NCI-H2196 treated with DMSO at 0.1 percent for 48 hours (cell line): ENCODE results near the gene ACBD7.

Experiments used
- DNase-seq: peaks from one replicate; lab custom pipeline; 2025; ENCODE audit not compliant: unreplicated experiment; lab: John Stamatoyannopoulos, UW

ACBD7 gene

DNA sequence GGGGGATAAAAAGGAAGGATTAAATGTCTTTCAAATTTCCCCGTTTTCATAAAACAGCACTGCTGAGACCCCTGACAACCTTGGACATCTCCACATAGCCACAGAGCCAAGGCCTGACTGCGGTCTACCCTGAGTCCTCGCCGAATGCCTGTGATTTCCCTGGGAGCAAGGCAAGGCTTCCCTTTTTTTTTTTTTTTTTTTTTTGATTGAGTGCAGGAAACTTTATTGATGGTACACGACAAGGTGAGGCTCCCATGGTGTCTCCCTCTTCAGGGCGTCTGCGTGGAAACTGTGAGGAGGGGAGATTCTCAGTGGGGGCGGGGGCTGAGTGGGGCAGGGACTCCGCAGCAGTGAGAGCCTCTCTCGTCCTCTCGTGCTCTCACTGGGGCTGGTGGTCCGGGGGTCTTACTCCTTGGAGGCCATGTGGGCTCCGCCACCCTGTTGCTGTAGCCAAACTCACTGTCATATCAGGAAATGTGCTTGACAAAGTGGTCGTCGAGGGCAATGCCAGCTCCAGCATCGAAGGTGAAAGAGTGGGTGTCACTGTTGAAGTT, 4.4 kb upstream of the ACBD7 start:
- no peak for DNase-seq

DNA sequence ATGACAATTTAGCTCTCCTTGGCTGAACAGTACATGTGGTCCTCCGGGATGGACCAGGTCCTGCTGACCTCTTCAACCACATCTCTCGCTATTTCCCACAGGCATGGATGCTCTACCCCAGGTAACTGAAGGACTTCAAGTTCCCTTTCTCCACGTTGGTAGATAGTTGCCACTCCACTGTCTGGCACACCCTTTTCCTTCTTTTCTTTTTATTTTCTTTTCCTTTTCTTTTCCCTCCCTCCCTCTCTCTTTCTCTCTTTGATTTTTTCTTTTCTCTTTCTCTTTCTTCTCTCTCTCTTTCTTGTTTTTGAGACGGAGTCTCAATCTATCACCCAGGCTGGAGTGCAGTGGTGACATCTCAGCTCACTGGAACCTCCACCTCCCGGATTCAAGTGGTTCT, 2.8 kb upstream of the ACBD7 start:
- no peak for DNase-seq

DNA sequence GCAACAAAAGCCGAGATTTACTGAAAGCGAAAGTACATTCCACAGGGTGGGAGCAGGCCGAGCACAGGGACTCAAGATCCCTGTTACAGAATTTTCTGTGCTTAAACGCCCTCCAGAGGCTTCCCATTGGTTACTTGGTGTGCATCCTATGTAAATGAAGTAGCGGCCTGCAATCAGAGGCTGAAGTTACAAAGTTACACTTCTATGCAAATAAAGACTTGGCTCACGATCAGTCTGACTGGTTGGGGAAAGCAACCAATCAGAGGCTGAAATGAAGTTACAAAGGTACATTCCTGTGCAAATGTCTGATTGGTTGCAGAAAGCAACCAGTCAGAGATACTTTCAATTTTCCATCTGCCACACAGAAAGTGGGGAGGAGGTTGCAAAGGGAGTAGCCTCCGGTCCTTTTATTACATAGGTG, 4.1 kb downstream of the ACBD7 start:
- DNase-seq: peak; percentile 39

DNA sequence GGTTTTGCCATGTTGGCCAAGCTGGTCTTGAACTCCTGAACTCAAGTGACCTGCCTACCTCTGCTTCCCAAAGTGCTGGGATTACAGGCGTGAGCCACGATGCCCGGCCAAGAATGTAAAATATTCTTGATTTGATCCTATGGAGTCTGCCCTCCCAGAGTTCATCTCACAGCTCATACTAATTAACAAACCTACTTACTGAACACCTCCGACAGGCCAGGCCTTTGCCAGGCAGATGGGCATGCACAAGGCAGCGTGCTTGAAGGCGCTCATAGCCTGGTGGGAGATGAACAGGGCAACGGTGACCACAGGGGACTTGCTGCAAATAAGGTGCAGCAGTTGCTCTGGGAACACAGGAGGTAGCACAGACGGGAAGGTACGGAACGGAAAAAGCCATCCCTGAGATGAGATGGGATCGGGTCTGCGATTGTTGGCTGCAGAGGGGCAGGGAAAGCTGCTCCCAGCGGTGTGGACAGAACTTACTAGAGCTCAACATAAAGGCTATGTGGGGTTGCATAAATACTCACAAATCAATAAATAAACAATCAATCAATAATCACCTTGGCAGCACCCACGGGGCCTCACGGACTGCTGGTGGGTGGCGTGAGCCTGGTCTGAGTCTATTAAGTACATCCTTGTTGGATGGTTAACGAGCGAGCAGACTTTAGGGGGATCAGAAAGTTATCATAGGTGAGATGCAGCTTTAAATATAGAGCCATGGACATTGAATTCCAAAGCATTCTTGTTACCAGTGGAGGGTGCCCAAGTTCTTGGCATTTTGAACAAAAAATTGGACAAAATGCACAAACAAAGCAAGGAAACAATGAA, 4.7 kb downstream of the ACBD7 start:
- DNase-seq: no peak

DNA sequence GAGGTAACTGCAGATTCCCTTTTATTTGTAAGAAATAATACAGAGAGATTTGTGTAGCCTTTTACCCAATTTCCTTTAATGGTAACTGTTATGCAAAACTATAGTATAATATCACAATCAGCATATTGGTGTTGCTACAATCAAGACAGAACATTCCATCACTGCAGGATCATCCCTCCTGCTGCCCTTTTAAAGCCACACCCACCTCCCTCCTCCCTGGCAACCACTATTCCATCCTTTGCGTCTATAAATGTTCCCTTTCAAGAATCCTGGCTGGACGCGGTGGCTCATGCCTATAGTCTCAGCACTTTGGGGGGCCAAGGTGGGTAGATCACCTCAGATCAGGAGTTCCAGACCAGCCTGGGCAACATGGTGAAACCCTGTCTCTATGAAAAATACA, 13.2 kb downstream of the ACBD7 start:
- DNase-seq: no peak

DNA sequence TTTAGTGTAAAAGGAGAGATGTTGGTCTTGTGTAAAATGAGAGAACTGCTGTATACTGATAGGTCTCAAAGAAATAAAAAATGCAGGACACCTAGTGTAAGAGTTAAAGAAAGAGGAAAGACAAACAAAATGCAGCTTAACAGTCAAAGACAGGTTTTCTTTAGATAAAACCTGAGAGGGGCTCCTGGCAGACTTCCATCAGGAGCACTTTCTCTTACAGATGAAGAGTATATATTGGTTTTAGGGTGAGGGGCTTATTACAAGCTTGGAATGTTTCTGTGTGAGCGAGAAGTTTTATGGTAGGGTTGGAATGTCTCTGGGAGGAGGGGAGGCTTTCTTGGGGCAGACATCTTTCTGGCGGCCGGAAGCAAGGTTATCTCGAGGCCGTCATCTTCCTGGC, 16.2 kb downstream of the ACBD7 start:
- DNase-seq: no peak

DNA sequence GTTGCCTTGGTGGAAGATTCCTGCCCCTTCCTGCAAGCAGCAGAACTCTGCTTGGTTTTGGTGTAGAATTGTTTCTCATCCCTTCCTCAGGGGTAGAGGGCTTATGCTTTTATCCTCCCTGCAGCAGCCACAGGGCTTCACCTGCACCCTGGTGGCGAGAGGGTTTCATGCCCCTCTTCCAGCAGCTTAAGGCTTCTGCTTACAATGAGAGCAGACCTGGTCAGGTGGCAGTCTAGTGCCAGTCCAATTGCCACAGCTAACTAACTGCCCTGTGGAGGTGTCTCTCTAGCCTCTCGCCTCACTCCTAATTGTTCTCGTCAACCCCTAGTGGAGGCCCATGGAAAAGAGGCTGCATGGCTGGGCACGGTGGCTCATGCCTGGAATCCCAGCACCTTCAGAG, 19.3 kb downstream of the ACBD7 start:
- no peak for DNase-seq

DNA sequence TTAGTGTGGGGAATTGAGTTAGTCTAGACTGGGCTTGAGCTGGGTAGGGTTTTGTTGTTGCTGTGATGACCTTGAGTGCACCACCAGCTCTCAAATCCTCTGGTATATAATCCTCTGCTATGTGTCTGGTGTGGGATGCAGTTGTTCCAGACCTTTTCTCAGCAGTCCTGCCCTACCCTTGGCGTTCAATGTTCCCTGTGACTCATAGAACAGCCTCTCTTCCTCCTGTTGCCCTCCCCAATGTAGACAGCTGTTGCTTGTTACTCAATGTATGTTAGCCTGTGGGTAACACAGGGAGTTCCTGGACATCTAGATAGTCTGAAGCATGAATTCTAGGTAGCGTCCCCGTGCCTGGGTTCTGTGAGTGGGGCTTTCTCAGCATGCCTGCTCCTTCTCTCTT, 19.8 kb downstream of the ACBD7 start:
- DNase-seq: no peak

DNA sequence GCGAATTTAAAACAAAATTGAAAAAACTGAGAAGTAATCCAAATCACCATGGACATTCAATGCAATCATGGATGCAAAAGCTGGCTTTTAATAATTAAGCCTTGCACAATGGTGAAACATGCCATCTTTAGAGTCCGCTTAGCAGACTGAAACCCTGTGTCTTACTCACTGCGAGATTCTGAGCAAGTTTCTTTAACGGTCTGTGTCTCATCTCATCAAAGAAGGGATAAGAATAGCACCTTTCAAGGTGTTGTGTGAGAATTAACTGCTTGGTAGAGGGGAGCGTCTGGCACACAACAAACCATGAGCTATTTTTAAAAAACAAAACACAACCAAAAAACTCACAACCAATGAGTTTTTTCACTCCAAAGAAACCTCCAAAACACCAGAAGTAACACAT, 21.4 kb downstream of the ACBD7 start:
- DNase-seq: no peak

DNA sequence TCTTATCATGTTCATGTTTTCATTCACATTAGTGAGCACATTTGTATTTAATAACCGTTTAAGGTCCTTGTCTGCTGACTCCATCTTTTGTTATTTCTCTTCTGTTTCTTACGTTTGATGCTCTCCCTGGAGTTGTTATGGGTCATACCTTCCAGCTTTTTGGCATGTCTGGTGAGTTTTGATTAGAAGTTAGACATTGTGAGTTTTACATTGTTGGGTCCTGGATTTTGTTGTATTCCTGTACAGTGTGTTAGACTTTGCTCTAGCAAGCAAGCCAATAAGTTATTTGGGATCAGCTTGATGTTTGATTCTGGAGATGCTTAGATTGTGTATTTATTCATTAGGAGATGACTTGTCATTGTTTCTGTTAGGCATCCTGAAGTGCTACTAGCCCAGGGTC, 27.9 kb downstream of the ACBD7 start:
- DNase-seq: no peak

DNA sequence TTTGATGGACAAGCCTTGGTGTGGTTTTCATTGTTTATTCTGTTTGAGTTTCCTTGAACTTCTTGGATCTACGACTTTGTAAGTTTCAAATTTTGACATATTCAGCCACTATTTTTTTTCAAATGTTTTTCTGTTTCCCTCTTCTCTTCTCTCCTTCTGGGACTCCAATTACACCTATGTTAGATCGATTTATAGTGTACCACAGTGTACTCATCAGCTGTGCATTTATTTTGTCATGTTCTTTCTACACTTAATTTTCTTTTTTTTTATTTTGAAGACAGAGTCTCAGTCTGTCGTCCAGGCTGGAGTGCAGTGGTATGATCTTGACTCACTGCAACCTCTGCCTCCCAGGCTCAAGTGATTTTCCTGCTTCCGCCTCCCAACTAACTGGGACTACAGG, 28.7 kb downstream of the ACBD7 start:
- DNase-seq: no peak

DNA sequence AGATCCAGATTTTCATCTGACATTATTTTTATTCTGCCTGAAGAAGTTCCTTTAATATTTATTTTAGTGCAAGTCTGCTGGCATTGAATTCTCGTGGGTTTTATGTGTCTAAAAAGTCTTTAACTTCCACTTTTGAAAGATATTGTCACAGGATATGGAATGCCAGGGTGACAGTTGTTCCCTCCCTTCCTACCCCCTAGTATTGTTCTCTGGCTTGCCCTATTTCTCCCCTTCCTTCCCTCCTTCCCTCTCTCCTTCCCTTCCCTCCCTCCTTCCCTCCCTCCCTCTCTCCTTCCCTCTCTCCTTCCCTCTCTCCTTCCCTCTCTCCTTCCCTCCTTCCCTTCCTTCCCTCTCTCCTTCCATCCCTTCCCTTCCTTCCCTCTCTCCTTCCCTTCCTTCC, 29.9 kb downstream of the ACBD7 start:
- DNase-seq: no peak

DNA sequence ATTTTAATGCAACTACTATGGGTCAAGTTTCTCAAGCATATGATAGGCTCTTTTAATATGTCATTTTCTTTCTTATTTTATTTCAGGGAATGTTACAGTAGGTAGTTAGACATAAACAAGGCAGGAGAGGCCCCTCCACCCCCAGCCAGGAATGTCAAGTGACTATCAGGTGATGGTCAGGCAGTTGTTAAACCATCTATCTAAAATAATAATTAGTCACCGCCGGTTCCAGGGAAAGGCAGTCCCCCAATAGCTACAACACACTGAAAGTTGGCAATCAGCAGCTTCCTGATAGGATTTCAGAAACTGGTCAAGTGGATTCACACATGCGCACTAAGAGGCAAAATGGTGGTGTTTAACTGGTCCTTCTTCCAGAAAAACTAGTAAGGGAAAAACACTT, 35.5 kb downstream of the ACBD7 start:
- DNase-seq: no peak

DNA sequence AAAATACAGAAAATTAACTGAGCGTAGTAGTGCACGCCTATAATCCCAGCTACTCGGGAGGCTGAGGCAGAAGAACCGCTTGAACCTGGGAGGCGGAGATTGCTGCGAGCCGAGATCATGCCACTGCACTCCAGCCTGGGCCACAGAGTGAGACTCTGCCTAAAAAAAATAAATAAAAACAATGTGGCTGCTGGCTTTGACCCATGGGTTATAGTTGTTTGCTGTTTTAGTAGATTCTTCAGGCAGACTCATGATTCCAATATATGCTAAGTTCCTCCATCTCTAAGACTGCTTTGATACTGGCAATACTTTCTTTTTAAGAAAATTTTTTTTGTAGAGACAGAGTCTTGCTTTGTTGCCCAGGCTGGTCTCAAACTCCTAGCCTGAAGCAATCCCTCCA, 36.5 kb downstream of the ACBD7 start:
- DNase-seq: no peak

DNA sequence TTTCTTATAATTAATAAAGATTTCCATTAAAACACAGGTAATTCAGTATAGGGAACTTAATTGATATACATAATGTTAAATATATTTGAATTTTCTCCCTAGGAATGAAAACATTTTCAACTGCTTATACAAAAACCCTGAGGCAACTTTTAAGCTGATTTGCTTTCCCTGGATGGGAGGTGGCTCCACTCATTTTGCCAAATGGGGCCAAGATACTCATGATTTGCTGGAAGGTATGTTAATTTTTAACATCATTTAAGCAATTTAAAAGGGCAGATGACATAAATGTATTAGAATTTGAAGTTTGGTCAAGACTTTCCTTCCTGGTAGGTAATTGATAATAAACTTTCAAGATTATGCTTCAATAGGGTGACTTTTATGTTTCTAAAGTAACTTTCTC, 39.0 kb downstream of the ACBD7 start:
- DNase-seq: no peak

DNA sequence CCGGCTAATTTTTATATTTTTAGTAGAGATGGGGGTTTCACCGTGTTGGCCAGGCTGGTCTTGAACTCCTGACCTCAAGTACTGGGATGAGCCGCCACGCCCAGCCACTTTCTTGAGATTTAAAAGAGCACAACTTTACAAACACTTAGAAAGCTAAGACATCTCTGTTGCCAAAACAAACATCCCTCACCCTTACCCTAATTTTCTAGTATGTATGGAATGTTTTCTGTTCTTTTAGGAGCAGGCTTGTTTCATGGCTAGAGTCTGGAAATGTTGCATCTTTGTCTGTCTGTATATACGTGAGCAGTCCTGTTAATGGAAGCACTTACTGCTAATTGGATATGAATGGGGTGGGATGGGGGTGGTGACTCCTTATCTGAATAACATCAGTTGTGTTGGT, 42.0 kb downstream of the ACBD7 start:
- no peak for DNase-seq

DNA sequence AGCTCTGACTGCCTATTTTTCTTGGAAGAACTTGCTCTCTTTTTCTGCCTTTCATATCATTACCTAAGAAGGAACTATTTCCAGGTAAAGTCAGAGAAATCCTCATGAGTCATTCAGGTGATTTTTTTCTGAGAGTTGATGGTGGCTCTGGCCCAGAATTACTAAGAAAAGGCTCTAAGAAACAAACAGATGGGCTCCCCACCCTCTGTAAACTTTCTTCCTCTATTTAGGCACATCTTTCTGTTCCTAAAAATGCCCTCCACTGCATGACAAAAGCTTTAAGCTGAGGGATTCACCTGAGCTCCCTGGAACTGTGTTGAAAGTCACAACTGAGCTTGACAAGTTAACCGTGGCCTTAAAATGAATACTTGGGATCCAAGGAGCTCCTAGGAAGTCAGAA, 43.2 kb downstream of the ACBD7 start:
- DNase-seq: no peak

DNA sequence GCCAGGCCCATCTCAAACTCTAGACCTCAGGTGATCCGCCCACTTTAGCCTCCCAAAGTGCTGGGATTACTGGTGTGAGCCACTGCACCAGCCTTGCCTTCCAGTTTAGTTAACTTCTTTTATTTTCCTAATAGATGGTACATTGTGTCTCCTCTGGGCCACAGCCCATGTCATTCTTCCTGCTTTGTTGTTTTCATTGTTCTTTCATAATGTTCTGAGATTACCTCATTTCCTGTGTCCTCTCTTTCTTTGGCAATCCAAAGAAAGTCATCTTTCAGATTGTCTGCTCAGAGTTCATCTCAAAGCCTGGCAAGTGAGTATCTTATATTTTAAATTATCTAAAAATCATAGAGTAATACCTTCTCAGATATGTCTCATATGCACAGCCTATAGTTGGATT, 44.9 kb downstream of the ACBD7 start, which contains the start of gene OLAH:
Gene OLAH (plus strand): TSS at position 270 of the 400 bp plus-strand sequence. CDS start 3,346 bp downstream, outside the sequence.
- DNase-seq: no peak

DNA sequence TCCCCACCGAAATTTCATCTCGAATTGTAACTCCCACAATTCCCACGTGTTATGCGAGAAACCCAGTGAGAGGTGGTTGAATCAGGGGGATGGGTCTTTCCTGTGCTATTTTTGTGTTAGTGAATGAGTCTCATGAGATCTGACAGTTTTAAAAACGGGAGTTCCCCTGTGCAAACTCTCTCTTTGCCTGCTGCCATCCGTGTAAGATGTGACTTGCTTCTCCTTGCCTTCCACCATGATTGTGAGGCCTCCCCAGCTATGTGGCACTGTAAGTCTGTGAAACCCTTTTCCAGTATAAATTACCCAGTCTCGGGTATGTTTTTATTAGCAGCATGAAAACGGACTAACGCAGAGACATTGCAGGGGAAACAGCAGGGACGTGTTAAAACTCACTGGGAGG, 50.2 kb downstream of the ACBD7 start:
- no peak for DNase-seq

DNA sequence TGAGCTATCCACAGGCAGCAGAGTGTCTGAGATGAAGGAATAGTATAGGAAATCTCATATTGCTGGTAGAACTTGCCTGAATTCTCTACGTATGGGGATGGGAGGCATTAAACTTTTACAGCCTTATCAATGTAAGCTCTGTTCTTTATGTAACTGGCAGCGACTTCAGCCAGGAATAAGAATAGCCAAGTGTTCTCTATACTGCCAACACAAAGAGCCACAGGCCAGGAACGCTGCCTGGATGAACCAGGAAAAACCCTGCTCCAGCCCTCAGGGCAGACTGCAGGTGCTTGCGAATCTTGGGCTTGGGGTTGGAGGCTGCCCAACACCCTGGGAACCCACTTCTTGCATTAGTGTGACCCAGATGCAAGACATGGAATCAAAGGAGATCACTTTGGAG, 50.9 kb downstream of the ACBD7 start:
- no peak for DNase-seq

DNA sequence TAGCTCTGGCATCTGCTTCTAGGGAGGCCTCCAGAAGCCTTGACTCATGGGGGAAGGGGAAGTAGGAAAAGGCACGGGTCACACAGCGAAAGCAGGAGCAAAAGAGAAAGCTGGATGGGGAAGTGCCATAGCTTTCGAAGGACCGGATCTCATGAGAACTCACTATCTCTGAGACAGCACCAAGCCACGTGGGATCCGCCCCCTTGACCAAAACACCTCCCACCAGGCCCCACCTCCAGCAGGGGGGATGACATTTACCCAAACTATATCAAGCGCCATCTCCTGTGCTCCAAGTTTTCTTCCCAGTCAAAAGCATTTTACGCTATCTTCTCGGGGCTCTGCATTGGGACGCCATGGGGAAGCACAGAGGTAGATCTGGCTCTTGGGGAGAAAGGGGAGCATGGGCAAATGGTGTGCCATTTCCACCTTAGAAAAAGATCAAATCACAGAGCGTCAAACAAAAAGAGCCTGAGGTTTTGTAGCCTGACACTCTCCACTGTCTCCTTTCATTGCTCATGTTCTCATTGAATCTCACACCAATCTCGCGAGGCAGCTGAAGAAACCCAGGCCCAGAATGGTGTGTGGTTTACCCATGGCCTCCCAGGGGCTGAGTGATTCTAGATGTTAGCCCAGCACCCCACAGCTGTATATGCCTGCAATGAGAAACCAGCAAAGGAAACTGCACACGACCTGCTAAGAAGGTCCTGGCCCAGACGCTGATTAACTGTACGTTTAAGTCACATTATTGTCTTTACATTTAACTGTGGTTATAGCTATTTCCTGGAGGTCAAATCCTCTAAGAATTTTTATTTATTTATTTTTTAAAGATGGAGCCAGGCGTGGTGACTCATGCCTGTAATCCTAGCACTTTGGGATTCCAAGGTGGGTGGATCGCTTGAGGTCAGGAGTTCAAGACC, 52.9 kb downstream of the ACBD7 start:
- DNase-seq: no peak

DNA sequence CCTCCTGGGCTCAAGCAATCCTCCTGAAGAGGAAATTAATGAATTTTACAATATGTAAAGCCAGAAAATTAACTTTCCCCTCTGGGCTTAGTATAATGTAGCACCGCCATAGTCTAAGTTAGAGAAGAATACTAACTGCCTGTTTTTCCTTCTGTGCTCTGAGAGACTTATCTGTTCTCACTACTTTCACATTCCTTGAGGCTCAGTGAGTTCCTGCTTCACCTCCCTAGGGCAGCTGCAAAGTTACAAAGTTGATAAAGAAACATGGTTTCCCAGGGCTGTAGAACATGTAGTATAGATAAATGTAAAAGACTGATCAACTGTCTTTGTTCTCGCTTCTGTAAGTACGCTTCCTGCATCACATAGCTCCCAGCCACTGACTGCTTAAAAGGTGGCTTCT, 60.8 kb downstream of the ACBD7 start:
- DNase-seq: no peak
